WTC11 (cell line): ENCODE measurements around the gene PRSS27.

Experiments
- NFE2L1 ChIP-seq: sonication (generic); formaldehyde crosslinking; IDR thresholded peaks from 2 replicates; pipeline ENCODE4 v1.8.1; 2023; ENCODE audit warnings: missing genetic modification reagents
- NFYB ChIP-seq: sonication (generic); formaldehyde crosslinking; conservative IDR thresholded peaks from 2 replicates; pipeline ENCODE4 v1.8.0; 2022; ENCODE audit warnings: low read depth, missing genetic modification reagents
- RELA ChIP-seq: sonication (generic); formaldehyde crosslinking; IDR thresholded peaks from 2 replicates; pipeline ENCODE4 v1.8.1; 2022; ENCODE audit warnings: missing genetic modification reagents, mild to moderate bottlenecking, borderline replicate concordance
- SMAD3 ChIP-seq: sonication (generic); formaldehyde crosslinking; IDR thresholded peaks from 2 replicates; pipeline ENCODE4 v1.8.0; 2022; ENCODE audit warnings: missing genetic modification reagents, mild to moderate bottlenecking, borderline replicate concordance
- TF ChIP-seq, protein P1 (sequence below): sonication (generic); formaldehyde crosslinking; IDR thresholded peaks from 2 replicates; pipeline ENCODE4 v1.8.0; 2022; ENCODE audit warnings: mild to moderate bottlenecking, missing genetic modification reagents
- TF ChIP-seq, protein P2 (sequence below): sonication (generic); formaldehyde crosslinking; IDR thresholded peaks from 2 replicates; pipeline ENCODE4 v1.8.1; 2022; ENCODE audit warnings: low read depth, mild to moderate bottlenecking, moderate library complexity, missing genetic modification reagents, borderline replicate concordance
- TF ChIP-seq, protein P3 (sequence below): sonication (generic); formaldehyde crosslinking; IDR thresholded peaks from 2 replicates; pipeline ENCODE4 v1.8.1; 2022; ENCODE audit warnings: low read depth, missing genetic modification reagents, borderline replicate concordance
- TF ChIP-seq, protein P4 (sequence below): sonication (generic); formaldehyde crosslinking; conservative IDR thresholded peaks from 2 replicates; pipeline ENCODE4 v1.8.1; 2022; ENCODE audit warnings: mild to moderate bottlenecking, missing genetic modification reagents
- TF ChIP-seq, protein P5 (sequence below): fragments of 200-600 bp; IDR thresholded peaks from 2 replicates; pipeline ENCODE4 v1.8.0; 2022; ENCODE audit warnings: antibody characterized with exemption

DNA sequence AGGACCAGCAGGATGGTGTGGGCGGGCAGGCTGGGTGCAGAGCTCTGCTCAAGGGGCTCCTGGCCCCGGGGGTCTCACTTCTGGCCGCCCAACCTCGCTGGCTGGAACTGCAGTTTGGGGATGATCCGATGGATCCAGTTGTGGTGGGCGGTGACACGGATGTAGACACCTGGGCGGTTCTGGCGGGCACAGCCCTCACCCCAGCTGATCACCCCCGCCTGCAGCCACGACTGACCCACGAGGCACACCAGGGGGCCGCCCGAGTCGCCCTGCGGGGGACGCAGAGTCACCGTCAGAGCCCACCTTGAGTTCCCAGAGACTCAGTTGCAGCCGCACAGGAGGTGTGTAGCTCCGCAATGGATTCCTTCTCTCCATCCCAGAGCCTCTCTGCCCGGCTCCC lies 7.5 kb downstream of the PRSS27 start:
- TF ChIP-seq, protein P1, sequence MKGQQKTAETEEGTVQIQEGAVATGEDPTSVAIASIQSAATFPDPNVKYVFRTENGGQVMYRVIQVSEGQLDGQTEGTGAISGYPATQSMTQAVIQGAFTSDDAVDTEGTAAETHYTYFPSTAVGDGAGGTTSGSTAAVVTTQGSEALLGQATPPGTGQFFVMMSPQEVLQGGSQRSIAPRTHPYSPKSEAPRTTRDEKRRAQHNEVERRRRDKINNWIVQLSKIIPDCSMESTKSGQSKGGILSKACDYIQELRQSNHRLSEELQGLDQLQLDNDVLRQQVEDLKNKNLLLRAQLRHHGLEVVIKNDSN (CRISPR knock-in tag), result no peak
- TF ChIP-seq, protein P2, sequence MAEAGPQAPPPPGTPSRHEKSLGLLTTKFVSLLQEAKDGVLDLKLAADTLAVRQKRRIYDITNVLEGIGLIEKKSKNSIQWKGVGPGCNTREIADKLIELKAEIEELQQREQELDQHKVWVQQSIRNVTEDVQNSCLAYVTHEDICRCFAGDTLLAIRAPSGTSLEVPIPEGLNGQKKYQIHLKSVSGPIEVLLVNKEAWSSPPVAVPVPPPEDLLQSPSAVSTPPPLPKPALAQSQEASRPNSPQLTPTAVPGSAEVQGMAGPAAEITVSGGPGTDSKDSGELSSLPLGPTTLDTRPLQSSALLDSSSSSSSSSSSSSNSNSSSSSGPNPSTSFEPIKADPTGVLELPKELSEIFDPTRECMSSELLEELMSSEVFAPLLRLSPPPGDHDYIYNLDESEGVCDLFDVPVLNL (CRISPR knock-in tag), result no peak
- TF ChIP-seq, protein P3, sequence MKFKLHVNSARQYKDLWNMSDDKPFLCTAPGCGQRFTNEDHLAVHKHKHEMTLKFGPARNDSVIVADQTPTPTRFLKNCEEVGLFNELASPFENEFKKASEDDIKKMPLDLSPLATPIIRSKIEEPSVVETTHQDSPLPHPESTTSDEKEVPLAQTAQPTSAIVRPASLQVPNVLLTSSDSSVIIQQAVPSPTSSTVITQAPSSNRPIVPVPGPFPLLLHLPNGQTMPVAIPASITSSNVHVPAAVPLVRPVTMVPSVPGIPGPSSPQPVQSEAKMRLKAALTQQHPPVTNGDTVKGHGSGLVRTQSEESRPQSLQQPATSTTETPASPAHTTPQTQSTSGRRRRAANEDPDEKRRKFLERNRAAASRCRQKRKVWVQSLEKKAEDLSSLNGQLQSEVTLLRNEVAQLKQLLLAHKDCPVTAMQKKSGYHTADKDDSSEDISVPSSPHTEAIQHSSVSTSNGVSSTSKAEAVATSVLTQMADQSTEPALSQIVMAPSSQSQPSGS (CRISPR knock-in tag), result no peak
- TF ChIP-seq, protein P4, sequence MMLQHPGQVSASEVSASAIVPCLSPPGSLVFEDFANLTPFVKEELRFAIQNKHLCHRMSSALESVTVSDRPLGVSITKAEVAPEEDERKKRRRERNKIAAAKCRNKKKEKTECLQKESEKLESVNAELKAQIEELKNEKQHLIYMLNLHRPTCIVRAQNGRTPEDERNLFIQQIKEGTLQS, result no peak
- TF ChIP-seq RELA (CRISPR knock-in tag), result no peak
- TF ChIP-seq, protein P5, sequence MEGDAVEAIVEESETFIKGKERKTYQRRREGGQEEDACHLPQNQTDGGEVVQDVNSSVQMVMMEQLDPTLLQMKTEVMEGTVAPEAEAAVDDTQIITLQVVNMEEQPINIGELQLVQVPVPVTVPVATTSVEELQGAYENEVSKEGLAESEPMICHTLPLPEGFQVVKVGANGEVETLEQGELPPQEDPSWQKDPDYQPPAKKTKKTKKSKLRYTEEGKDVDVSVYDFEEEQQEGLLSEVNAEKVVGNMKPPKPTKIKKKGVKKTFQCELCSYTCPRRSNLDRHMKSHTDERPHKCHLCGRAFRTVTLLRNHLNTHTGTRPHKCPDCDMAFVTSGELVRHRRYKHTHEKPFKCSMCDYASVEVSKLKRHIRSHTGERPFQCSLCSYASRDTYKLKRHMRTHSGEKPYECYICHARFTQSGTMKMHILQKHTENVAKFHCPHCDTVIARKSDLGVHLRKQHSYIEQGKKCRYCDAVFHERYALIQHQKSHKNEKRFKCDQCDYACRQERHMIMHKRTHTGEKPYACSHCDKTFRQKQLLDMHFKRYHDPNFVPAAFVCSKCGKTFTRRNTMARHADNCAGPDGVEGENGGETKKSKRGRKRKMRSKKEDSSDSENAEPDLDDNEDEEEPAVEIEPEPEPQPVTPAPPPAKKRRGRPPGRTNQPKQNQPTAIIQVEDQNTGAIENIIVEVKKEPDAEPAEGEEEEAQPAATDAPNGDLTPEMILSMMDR, result no peak
- no peak for TF ChIP-seq SMAD3 (CRISPR knock-in tag)
- TF ChIP-seq NFE2L1 (CRISPR knock-in tag), result no peak
- no peak for TF ChIP-seq NFYB (CRISPR knock-in tag)
